IMR-90 (cell line): Measurements from ENCODE around the gene DMP1.

Source experiments
- BHLHE40 ChIP-seq: fragments of 150-350 bp; IDR thresholded peaks from 2 replicates; pipeline ENCODE4 v1.6.1; 2016; ENCODE audit warnings: mild to moderate bottlenecking, low read depth, low read length
- CEBPB ChIP-seq: IDR thresholded peaks from 2 replicates; pipeline ENCODE4 v1.6.1; 2012; ENCODE audit warnings: low read depth, low read length, improper control_type of control experiment
- CTCF ChIP-seq: conservative IDR thresholded peaks from 2 replicates; pipeline ENCODE4 v1.5.1; 2012; ENCODE audit warnings: mild to moderate bottlenecking, low read depth, low read length, improper control_type of control experiment
- ELK1 ChIP-seq: fragments of 150-350 bp; IDR thresholded peaks from 2 replicates; pipeline ENCODE4 v1.6.1; 2016; ENCODE audit warnings: low read depth, mild to moderate bottlenecking, low read length, moderate library complexity, borderline replicate concordance
- MAFK ChIP-seq: IDR thresholded peaks from 2 replicates; pipeline ENCODE4 v1.6.1; 2012; ENCODE audit warnings: low read depth, low read length, improper control_type of control experiment
- MAZ ChIP-seq: IDR thresholded peaks from 2 replicates; pipeline ENCODE4 v1.6.1; 2012; ENCODE audit warnings: low read depth, mild to moderate bottlenecking, low read length, improper control_type of control experiment, moderate library complexity, borderline replicate concordance
- MXI1 ChIP-seq: IDR thresholded peaks from 2 replicates; pipeline ENCODE4 v1.6.1; 2012; ENCODE audit warnings: low read depth, mild to moderate bottlenecking, low read length, moderate library complexity, borderline replicate concordance
- NFE2L2 ChIP-seq: fragments of 150-350 bp; IDR thresholded peaks from 2 replicates; pipeline ENCODE4 v1.6.1; 2016; ENCODE audit warnings: low read depth, mild to moderate bottlenecking, low read length
- POLR2A ChIP-seq: IDR thresholded peaks from 2 replicates; pipeline ENCODE4 v1.6.1; 2012; ENCODE audit warnings: mild to moderate bottlenecking, low read depth, low read length
- RAD21 ChIP-seq: IDR thresholded peaks from 2 replicates; pipeline ENCODE4 v1.6.1; 2012; ENCODE audit warnings: low read length, improper control_type of control experiment
- RCOR1 ChIP-seq: IDR thresholded peaks from 2 replicates; pipeline ENCODE4 v1.6.1; 2012; ENCODE audit warnings: mild to moderate bottlenecking, low read length, improper control_type of control experiment; ENCODE audit not compliant: insufficient replicate concordance
- RFX5 ChIP-seq: IDR thresholded peaks from 2 replicates; pipeline ENCODE4 v1.8.0; 2012; ENCODE audit warnings: low read depth, mild to moderate bottlenecking, low read length, moderate library complexity
- USF2 ChIP-seq: fragments of 150-350 bp; IDR thresholded peaks from 2 replicates; pipeline ENCODE4 v1.6.1; 2017; ENCODE audit warnings: mild to moderate bottlenecking, antibody characterized with exemption, low read length, low read depth

- TF ChIP-seq NFE2L2 (no peak), RFX5 (no peak), CTCF (no peak), RAD21 (no peak), POLR2A (no peak), USF2 (no peak), MAFK (no peak), MAZ (no peak), MXI1 (no peak), CEBPB (no peak), ELK1 (no peak), BHLHE40 (no peak), RCOR1 (no peak)
Observed at GRCh38 chr4:87601361-87601760, 48.7 kb upstream of the DMP1 start.
